Frontal cortex (tissue), 4 donors: Measurements from ENCODE around the gene GPHN. TPM values are rescaled to one million over a fixed set of nuclear protein-coding genes. Genes with fewer than 3 reads are reported as not detected.
A peak's percentile ranks its signal among the peaks of the same experiment; 100 is the strongest.

ENCODE experiments used
- DNase-seq, 2 donors: peaks; one replicate each; pipeline ENCODE4 v3.0.0; 2012; ENCODE audit warnings: low spot score in 2 of 2
- FAIRE-seq: peaks from 2 replicates; lab custom pipeline; 2012; peaks lifted over from hg19 to GRCh38; lab: Jason Lieb, UNC
- total RNA-seq: library from RNA; depleted of rRNA; stranded (reverse); fragments of >200 nt; gene quantifications from one replicate; pipeline ENCODE4 v1.2.3, GENCODE V29; 2014
- donor health status: control.
- donor health status: control.
- donor health status: control.

The GPHN gene
- total RNA-seq, 1 donor from 2014 or later, result 102 TPM

- DNase-seq (no peak), FAIRE-seq (no peak)
Measured at GRCh38 chr14:67108230-67108629, 600.3 kb downstream of the GPHN start.

- FAIRE-seq (no peak), DNase-seq (no peak)
Measured at GRCh38 chr14:67111022-67111421, 603.1 kb downstream of the GPHN start.

- DNase-seq, result no peak
- no peak for FAIRE-seq
Measured at GRCh38 chr14:67112344-67112743, 604.4 kb downstream of the GPHN start.

GRCh38 chr14:67127174-67127573 is 619.2 kb downstream of the GPHN start:
- DNase-seq (no peak), FAIRE-seq (no peak)

- FAIRE-seq (no peak), DNase-seq (no peak)
Measured at GRCh38 chr14:67129768-67130167, 621.8 kb downstream of the GPHN start.

GRCh38 chr14:67131691-67132090 is 623.7 kb downstream of the GPHN start:
- DNase-seq (no peak), FAIRE-seq (no peak)

- FAIRE-seq, result no peak
- DNase-seq, result no peak
Measured at GRCh38 chr14:67133144-67133543, 625.2 kb downstream of the GPHN start.

- DNase-seq (no peak), FAIRE-seq (no peak)
Measured at GRCh38 chr14:67133595-67134441, 625.9 kb downstream of the GPHN start.

- FAIRE-seq, result peak; percentile 23
Measured at GRCh38 chr14:67137744-67138371, 629.9 kb downstream of the GPHN start.

GRCh38 chr14:67140556-67140955 is 632.6 kb downstream of the GPHN start:
- no peak for DNase-seq

More at GRCh38 chr14:67137744-67138371, 629.9 kb downstream of the GPHN start:
- DNase-seq, result no peak

GRCh38 chr14:67141146-67141900 is 633.4 kb downstream of the GPHN start:
- FAIRE-seq (no peak), DNase-seq (no peak)

More at GRCh38 chr14:67140556-67140955, 632.6 kb downstream of the GPHN start:
- FAIRE-seq, result no peak

- FAIRE-seq (no peak), DNase-seq (no peak)
Measured at GRCh38 chr14:67151082-67151666, 643.2 kb downstream of the GPHN start.

GRCh38 chr14:67158566-67158965 is 650.6 kb downstream of the GPHN start:
- FAIRE-seq (no peak), DNase-seq (no peak)

- FAIRE-seq (no peak), DNase-seq (no peak)
Measured at GRCh38 chr14:67162385-67162784, 654.4 kb downstream of the GPHN start.

GRCh38 chr14:67166450-67166853 is 658.5 kb downstream of the GPHN start:
- DNase-seq, result peak; percentile 6 to 26
- FAIRE-seq, result peak; percentile 98

- DNase-seq, result no peak
Measured at GRCh38 chr14:67167420-67168109, 659.6 kb downstream of the GPHN start.

GRCh38 chr14:67168110-67168441 is 660.1 kb downstream of the GPHN start:
- FAIRE-seq (no peak), DNase-seq (no peak)

More at GRCh38 chr14:67167420-67168109, 659.6 kb downstream of the GPHN start:
- FAIRE-seq, result no peak

GRCh38 chr14:67170660-67171059 is 662.7 kb downstream of the GPHN start:
- DNase-seq (no peak), FAIRE-seq (no peak)

- DNase-seq, result no peak
- FAIRE-seq, result no peak
Measured at GRCh38 chr14:67172056-67172455, 664.1 kb downstream of the GPHN start.

GRCh38 chr14:67172520-67172919 is 664.6 kb downstream of the GPHN start:
- DNase-seq (no peak), FAIRE-seq (no peak)
